VCaP (cell line): ENCODE results near the gene GTPBP6.

ENCODE experiments used
- H3K27ac ChIP-seq: fragments of 450-650 bp; 2 replicates; pipeline ENCODE4 v1.5.1; 2017
- CTCF ChIP-seq: fragments of 450-650 bp; conservative IDR thresholded peaks from 2 replicates; pipeline ENCODE4 v1.5.1; 2017; ENCODE audit warnings: mild to moderate bottlenecking, moderate library complexity

GTPBP6 gene

DNA sequence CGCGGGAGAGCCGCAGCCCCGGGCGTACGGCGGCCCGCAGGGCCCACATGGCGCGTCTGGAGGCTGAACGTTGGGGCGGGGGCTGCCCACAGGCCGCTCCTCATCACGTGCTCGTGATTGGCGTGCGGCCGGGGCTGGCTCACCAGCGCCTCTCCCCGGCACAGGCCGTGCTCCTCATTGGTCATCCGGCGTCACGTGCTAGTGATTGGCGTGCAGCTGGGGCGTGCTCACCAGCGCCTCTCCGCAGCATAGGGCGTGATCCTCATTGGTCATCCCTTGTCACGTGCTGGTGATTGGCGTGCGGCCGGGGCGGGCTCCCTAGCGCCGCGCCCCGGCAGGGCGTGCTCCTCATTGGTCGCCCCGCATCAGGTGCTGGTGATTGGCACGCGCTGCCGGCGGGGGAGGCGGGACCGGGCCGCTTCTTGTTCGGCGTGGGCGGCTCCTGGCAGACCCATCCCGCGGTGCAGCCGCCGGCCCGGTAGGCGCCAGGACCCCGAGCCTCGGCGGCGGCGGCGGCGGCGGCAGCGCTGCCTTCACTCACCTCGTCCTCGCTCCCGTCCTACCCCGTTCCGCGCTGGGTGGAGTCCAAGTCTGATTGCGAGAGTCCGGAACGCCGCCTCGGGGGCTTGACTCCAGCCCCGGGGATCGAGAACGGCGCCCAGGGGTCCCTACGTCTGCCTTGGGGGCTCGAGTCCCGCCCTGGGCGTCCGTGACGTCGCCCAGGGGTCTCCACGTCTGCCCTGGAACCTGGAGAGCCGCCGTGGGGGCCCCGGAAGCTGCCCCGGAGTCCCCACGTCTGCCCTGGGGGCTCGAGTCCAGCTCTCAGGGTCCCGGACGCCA is at the start of gene GTPBP6:
TSS of gene GTPBP6 (minus strand) at position 58 of the 840 bp plus-strand sequence. CDS start at position 49, 9 bp downstream.
- peak within 1 kb of the TSS; percentile 96 for H3K27ac ChIP-seq
- no peak; the same call in 1 of the 2 replicates for TF ChIP-seq CTCF

DNA sequence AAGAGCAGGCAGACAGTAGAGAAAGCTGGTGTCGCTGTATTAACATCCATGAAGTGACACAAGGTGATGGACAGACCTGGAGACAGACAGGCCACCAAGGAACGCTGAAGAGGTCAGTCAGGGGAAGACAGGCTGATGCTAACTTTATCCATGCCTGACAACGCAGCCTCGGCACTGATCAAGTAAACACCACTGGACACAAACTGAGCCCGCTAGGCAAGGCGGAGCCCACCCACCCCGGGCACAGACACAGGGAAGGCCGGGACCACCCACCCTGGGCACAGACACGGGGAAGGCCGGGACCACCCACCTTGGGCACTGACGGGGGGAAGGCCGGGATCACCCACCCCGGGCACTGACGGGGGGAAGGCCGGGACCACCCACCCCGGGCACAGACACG is 49.3 kb upstream of the GTPBP6 start:
- no peak overlapping the region for H3K27ac ChIP-seq
- TF ChIP-seq CTCF: no peak

- TF ChIP-seq CTCF: no peak
- H3K27ac ChIP-seq: no peak overlapping the region
Measured at GRCh38 chrX:367349-367748, 48.8 kb upstream of the GTPBP6 start.

DNA sequence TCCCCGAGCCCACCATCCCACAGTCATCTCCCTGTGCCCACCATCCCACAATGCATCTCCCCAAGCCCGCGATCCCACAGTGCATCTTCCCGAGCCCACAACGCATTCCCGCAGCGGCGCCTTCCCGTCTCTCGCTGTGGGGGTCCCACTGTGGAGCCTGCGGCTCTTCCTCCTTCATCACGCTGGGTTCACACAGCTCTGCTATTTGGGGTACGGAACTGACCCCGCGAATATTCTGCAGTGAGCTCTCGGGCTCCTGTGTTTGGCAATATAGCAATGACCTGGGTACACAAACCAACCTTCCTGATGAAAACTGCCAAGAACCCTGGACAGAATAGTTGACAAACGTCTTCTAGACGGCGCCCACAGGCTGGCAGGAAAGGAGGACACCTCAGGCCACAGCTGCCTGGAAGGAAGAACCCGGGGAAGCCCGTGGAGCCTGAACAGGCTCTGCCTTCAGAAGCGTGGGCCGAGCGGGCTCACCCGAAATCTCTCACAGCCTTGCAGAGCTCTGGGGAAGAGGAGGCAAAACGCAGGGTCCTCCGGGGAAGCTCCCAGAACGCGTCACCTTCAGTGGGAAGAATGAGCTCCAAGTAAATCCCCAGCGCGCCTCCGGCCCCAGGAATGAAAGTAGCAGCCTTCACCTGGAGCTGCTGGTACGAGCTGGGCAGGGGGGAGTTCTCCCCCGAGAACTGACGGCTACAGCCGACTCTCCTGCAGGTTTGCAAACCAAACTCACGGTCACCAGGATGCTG is 45.2 kb upstream of the GTPBP6 start:
- H3K27ac ChIP-seq: no peak overlapping the region
- TF ChIP-seq CTCF: no peak

DNA sequence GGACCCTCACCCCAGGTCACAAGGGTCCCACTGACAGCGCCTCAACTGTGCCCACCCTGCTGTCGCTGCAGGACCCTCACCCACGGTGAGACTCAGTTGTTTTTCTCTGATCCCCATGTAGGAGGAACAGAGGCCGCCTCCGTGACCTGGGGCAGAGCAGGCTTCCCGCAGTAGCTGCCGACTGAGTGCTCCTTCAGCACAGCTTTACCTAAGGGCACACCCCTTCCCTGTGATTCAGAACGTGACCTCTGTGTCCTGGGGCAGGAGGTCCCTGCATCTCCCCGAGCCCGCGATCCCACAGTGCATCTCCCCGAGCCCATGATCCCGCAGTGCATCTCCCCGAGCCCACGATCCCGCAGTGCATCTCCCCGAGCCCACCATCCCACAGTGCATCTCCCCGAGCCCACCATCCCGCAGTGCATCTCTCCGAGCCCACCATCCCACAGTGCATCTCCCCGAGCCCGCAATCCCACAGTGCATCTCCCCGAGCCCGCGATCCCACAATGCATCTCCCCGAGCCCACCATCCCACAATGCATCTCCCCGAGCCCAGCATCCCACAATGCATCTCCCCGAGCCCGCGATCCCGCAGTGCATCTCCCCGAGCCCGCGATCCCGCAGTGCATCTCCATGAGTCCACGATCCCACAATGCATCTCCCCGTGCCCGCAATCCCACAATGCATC is 44.5 kb upstream of the GTPBP6 start:
- TF ChIP-seq CTCF: no peak

GRCh38 chrX:362351-362750 is 43.8 kb upstream of the GTPBP6 start:
- no peak overlapping the region for H3K27ac ChIP-seq
- no peak for TF ChIP-seq CTCF

More for the DNA sequence above, 44.5 kb upstream of the GTPBP6 start:
- no peak overlapping the region for H3K27ac ChIP-seq
